Lung (tissue), 12 donors: ENCODE measurements around the gene CYP4F8. TPM values are rescaled to one million over a fixed set of nuclear protein-coding genes. Genes with fewer than 3 reads are reported as not detected.
A peak's percentile ranks its signal among the peaks of the same experiment; 100 is the strongest.

Source experiments
- ATAC-seq: fragments of 200-7000 bp; cut with Tn5 transposase; one replicate; pipeline ENCODE4 v1.9.1; 2020; ENCODE audit warnings: moderate number of reproducible peaks; ENCODE audit not compliant: insufficient read depth, low FRiP score
- DNase-seq, 3 donors: peaks; one replicate each; pipeline ENCODE4 v3.0.0-alpha.2; 2013 to 2017
- H3K27ac ChIP-seq, 2 donors: one replicate each; pipeline ENCODE4 v1.5.1; 2013; ENCODE audit warnings: mild to moderate bottlenecking in 2 of 2, moderate library complexity in 2 of 2, control low read depth in 1 of 2, inconsistent platforms in 1 of 2, low read depth in 1 of 2, low read length in 1 of 2
- H3K27me3 ChIP-seq, 3 donors: one replicate each; pipeline ENCODE4 v1.5.1; 2013; ENCODE audit warnings: low read length in 2 of 3; ENCODE audit not compliant: control insufficient read depth in 3 of 3, insufficient read depth in 3 of 3
- H3K36me3 ChIP-seq, 4 donors: one replicate each; pipeline ENCODE4 v1.5.1; 2013; ENCODE audit warnings: low read length in 4 of 4, mild to moderate bottlenecking in 1 of 4, moderate library complexity in 1 of 4; ENCODE audit not compliant: control insufficient read depth in 4 of 4, insufficient read depth in 4 of 4
- H3K4me1 ChIP-seq, 5 donors: one replicate each; pipeline ENCODE4 v1.5.1; 2013; ENCODE audit warnings: low read length in 5 of 5, mild to moderate bottlenecking in 2 of 5, moderate library complexity in 1 of 5; ENCODE audit not compliant: control insufficient read depth in 5 of 5, insufficient read depth in 5 of 5
- H3K4me3 ChIP-seq: one replicate; pipeline ENCODE4 v1.5.1; 2013; ENCODE audit warnings: mild to moderate bottlenecking, control low read depth, moderate library complexity
- H3K9ac ChIP-seq, 2 donors: one replicate each; pipeline ENCODE4 v1.5.1; 2013; ENCODE audit warnings: low read length in 2 of 2, control low read depth in 1 of 2; ENCODE audit not compliant: insufficient read depth in 1 of 2
- H3K9me3 ChIP-seq, 4 donors: one replicate each; pipeline ENCODE4 v1.5.1; 2013; ENCODE audit warnings: low read length in 3 of 4, mild to moderate bottlenecking in 1 of 4, moderate library complexity in 1 of 4; ENCODE audit not compliant: control insufficient read depth in 4 of 4, insufficient read depth in 3 of 4
- WGBS, 2 donors: extraction: QIAGEN DNeasy Blood & Tissue Kit; methylation state at CpG; one replicate each; pipeline ENCODE4 v1.1.7; 2013; 5-methylcytosine and 5-hydroxymethylcytosine counted together
- polyA plus RNA-seq, 2 donors: library from polyadenylated mRNA; stranded (reverse); fragments of 200-250 nt; gene quantifications; one replicate each; pipeline ENCODE4 v1.2.1, GENCODE V29; 2013
- total RNA-seq, 2 donors: library from RNA; depleted of rRNA in 1 of 2; stranded (reverse); fragments of >200 nt in 1 of 2; gene quantifications; one replicate each; pipeline ENCODE4 v1.2.1, GENCODE V29; 2014 to 2021
- TF ChIP-seq, protein P1 (sequence below): IDR thresholded peaks from 2 replicates; pipeline ENCODE4 v1.5.1; 2012; ENCODE audit warnings: mild to moderate bottlenecking; ENCODE audit errors: control extremely low read depth, extremely low read depth
- donor health status: control.
- donor health status: control.
- donor health status: Bipolar disorder and iron deficiency.
- donor health status: healthy.
- donor health status: DM: yes; HTN: yes; CAD: no.

Gene CYP4F8
- total and polyA plus RNA-seq, 4 donors: not detected

DNA sequence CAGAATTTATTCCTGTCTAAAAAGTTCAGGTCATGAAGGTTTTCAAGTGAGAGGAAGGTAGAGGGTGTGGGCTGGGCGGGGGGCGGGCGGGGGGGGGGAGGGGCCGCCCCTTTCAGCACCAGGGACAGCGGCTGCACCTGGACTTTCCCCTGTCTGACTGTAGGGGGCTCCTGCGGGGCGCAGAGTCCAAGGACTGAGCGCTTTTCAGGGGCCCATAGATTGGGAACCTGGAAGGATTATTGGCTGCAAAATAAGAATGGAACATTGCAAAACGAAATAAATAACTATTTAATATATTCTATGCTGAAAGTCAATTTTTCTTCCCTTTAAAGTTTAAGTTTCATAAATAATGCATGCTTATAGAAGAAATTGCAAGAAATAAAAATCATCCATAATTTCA, 16.8 kb downstream of the CYP4F8 start:
- H3K4me1 ChIP-seq: no peaks in the 10 kb centered on the region
- TF ChIP-seq, protein P1, sequence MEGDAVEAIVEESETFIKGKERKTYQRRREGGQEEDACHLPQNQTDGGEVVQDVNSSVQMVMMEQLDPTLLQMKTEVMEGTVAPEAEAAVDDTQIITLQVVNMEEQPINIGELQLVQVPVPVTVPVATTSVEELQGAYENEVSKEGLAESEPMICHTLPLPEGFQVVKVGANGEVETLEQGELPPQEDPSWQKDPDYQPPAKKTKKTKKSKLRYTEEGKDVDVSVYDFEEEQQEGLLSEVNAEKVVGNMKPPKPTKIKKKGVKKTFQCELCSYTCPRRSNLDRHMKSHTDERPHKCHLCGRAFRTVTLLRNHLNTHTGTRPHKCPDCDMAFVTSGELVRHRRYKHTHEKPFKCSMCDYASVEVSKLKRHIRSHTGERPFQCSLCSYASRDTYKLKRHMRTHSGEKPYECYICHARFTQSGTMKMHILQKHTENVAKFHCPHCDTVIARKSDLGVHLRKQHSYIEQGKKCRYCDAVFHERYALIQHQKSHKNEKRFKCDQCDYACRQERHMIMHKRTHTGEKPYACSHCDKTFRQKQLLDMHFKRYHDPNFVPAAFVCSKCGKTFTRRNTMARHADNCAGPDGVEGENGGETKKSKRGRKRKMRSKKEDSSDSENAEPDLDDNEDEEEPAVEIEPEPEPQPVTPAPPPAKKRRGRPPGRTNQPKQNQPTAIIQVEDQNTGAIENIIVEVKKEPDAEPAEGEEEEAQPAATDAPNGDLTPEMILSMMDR: no peak
- no peaks in the 10 kb centered on the region for H3K27me3 ChIP-seq
- H3K9ac ChIP-seq: no peak overlapping the region
- no peak for ATAC-seq
- H3K36me3 ChIP-seq: no peaks in the 10 kb centered on the region
- H3K4me3 ChIP-seq: no peak overlapping the region
- WGBS, 2 donors: 0 to 2% methylated on average over 5 to 9 of the region's 9 CpGs
- H3K9me3 ChIP-seq: no peaks in the 10 kb centered on the region
- H3K27ac ChIP-seq: no peak overlapping the region
- peak in 2 of 3 donors; percentile 7 to 17 for DNase-seq

DNA sequence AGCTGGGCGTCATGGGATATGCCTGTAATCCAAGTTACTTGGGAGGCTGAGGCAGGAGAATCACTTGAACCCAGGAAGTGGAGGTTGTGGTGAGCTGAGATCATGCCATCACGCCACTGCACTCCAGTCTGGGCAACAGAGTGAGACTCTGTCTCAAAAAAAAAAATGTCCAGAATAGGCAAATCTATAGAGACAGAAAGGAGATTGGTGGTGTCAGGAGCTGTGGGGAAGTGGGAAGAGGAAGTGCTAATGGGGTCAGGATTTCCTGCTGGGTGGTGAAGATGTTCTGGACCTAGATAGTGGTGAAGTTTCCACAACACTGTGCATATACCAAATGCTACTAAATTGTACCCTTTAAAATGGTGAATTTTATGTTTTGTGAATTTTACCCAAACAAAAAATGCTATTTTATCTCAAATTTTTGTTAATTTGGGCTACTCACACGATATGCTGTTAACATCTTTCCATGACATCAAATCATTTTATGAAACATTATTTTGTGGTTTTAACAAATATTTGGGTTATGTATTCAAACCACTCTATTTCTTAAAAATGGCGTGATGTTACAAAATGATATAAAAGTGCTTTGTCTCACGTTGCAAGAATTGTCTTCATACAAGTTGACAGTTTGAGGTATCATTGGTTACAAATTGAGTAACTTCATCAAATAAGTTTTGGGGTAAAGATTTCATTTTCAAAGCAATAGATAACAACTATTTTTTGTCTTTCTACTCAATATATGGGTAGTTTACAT, 18.2 kb downstream of the CYP4F8 start:
- H3K9ac ChIP-seq: no peak overlapping the region
- no peak overlapping the region for H3K4me3 ChIP-seq
- H3K27ac ChIP-seq: no peak overlapping the region
- TF ChIP-seq, protein P1: no peak
- ATAC-seq (no peak), DNase-seq (no peak)
- H3K9me3 ChIP-seq: peaks cover 0 to 2% (median 0%) of the 10 kb centered on the region in 4 donors
- H3K36me3 ChIP-seq: no peaks in the 10 kb centered on the region
- WGBS, 2 donors: 28 to 37% methylated on average over 5 of the region's 5 CpGs
- no peaks in the 10 kb centered on the region for H3K4me1 ChIP-seq
- no peaks in the 10 kb centered on the region for H3K27me3 ChIP-seq

DNA sequence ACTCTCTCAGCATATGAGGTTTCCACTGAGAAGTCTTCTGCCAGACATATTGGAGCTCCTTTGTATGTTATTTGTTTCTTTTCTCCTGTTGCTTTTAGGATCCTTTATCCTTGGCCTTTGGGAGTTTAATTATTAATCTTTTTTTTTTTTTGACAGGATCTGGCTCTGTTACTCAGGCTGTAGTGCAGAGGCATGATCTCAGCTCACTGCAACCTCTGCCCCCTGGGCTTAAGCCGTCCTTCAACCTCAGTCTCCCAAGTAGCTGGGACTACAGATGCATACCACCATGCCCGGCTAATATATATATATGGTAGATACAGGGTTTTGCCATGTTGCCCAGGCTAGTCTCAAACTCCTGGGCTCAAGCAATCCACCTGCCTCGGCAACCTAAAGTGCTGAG, 19.1 kb downstream of the CYP4F8 start:
- ATAC-seq (no peak), DNase-seq (no peak)
- no peak overlapping the region for H3K27ac ChIP-seq
- H3K27me3 ChIP-seq: no peaks in the 10 kb centered on the region
- no peak overlapping the region for H3K9ac ChIP-seq
- 73 to 74% methylated on average over 3 of the region's 3 CpGs for WGBS, 2 donors
- no peaks in the 10 kb centered on the region for H3K36me3 ChIP-seq
- TF ChIP-seq, protein P1: no peak
- H3K4me1 ChIP-seq: no peaks in the 10 kb centered on the region
- peaks cover 0 to 2% (median 0%) of the 10 kb centered on the region in 4 donors for H3K9me3 ChIP-seq
- H3K4me3 ChIP-seq: no peak overlapping the region
